ENCODE results near the gene AJM1. TPM values are rescaled to one million over a fixed set of nuclear protein-coding genes. Genes with fewer than 3 reads are reported as not detected.

The AJM1 gene
- total RNA-seq, 1 donor, result 1.3 TPM

DNA sequence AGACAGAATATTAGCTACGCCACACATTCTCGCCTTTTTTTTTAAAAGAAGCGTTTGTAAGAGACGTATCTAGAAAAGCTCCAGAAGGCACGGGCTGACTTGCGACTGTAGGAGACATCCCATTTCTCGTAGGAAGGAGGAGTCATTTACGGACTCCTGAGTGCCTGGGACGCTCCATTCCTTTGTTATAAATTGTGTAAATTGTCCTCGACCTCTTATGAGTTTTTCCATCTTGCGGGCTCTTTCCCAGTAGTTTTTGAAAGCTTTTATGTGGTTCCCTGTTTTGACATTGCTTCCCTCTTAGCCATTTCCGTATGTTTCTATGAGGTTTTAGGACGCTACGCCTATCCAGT, 33.5 kb upstream of the AJM1 start:
- peak; percentile 51 for DNase-seq (ENCODE audit: low read depth)
- TF ChIP-seq, protein P1, sequence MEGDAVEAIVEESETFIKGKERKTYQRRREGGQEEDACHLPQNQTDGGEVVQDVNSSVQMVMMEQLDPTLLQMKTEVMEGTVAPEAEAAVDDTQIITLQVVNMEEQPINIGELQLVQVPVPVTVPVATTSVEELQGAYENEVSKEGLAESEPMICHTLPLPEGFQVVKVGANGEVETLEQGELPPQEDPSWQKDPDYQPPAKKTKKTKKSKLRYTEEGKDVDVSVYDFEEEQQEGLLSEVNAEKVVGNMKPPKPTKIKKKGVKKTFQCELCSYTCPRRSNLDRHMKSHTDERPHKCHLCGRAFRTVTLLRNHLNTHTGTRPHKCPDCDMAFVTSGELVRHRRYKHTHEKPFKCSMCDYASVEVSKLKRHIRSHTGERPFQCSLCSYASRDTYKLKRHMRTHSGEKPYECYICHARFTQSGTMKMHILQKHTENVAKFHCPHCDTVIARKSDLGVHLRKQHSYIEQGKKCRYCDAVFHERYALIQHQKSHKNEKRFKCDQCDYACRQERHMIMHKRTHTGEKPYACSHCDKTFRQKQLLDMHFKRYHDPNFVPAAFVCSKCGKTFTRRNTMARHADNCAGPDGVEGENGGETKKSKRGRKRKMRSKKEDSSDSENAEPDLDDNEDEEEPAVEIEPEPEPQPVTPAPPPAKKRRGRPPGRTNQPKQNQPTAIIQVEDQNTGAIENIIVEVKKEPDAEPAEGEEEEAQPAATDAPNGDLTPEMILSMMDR (IDR thresholded peaks at IDR 0.05; ENCODE audit: insufficient read depth, low read length), result no peak
- H3K4me3 ChIP-seq (ENCODE audit: low read depth, low read length), result peak overlapping the region; percentile 84

DNA sequence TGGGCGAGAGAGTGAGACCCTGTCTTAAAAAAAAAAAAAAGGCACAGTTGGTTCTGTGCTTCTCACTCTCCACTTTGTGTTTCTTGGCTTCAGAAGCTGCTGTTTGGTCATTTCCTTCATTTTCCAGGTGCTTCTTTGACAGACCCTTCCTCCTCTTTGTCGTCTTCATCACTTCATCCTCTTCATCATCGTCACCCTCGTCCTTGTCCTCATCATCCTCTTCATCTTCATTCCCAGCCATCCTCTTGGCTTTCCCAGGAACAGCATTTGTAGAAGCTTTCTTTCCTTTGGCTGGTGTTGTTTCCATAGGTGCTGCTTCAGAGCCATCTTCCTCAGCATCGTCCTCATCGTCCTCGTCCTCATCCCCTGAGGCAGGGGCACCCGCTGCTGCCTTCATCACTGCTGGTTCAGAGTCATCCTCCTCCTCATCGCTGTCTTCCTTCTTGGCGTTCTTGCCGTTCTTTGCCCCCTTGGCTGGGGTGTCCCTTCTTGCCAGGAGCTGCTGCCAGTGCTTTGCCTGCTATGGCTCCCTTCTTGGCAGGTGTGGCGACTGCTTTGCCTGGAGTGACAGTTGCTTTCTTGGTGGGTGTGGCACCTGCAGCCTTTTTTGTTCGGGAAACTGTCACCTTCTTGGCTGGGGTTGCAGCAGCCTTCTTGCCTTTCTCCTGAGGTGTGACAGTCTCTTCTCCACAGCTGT, 27.4 kb upstream of the AJM1 start:
- no peak overlapping the region for H3K4me3 ChIP-seq (ENCODE audit: low read depth, low read length)
- TF ChIP-seq, protein P1 (IDR thresholded peaks at IDR 0.05; ENCODE audit: insufficient read depth, low read length), result no peak
- no peak for DNase-seq (ENCODE audit: low read depth)

DNA sequence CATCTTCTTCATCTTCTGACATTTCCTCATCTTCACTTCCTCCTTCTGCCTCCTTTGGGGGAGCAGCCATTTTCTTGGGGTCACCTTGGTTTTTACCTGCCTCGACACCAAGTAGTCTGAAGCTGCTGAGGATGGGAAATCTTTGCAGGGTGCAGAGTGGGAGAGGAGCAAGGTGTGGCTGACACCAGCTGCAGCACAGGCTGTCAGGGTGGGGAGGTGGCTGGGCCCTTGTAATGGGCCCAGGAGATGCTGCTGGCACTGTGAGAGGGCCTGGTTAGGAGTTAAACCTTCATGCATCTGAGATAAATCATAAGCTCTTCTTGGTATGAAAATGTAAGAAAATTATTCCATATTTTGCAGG, 26.9 kb upstream of the AJM1 start:
- H3K4me3 ChIP-seq (ENCODE audit: low read depth, low read length), result no peak overlapping the region
- no peak for DNase-seq (ENCODE audit: low read depth)

DNA sequence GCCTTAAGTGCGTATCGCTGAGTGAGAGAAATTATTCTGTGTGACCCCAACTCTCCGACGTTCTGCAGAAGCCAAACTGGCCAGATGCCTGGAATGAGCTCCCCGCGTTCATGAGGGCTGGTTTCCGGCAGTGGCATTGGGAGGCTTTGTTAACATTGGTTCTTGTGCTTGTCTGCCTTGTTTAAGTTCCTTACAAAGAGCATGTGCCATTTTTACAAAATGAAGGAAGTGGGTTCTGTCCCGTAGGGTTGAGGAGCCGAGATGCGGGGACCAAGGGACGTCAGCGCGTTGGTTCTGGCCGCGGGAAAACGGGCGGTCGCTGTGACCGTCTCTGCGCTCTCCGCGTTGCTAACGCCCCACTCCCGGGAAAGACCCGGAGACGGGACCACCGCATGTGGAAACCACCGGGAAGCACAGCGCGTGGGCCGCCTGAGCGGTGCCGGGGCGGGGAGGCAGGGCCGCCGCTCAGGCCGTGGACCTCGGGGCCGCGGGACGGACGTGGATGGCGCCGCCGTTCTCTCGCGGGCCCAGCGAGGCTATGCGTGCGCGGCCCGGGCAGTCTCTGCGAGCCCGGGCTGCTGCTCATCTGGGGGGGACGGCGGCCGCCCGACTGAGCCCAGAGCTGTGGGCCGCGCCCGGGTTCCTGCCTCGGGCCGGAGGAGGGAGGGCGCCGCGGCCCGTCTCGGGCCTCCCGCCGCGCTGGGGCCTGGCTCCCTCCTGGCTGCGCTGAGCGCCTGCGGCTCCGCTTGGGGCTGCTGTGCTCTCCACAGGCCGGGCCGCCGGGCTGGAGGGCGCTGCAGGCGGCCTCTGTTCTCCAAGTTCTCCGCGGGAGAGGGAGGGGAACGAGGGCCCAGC, 21.1 kb upstream of the AJM1 start:
- DNase-seq (ENCODE audit: low read depth), result peak; percentile 27
- TF ChIP-seq, protein P1 (IDR thresholded peaks at IDR 0.05; ENCODE audit: insufficient read depth, low read length), result no peak
- H3K4me3 ChIP-seq (ENCODE audit: low read depth, low read length), result peak overlapping the region; percentile 28

More for the DNA sequence above, 26.9 kb upstream of the AJM1 start:
- TF ChIP-seq, protein P1 (IDR thresholded peaks at IDR 0.05; ENCODE audit: insufficient read depth, low read length), result no peak

- no peak for DNase-seq (ENCODE audit: low read depth)
- TF ChIP-seq, protein P1 (IDR thresholded peaks at IDR 0.05; ENCODE audit: insufficient read depth, low read length), result no peak
- peak overlapping the region; percentile 9 for H3K4me3 ChIP-seq (ENCODE audit: low read depth, low read length)
Observed at GRCh38 chr9:136821826-136822544, 20.3 kb upstream of the AJM1 start.

GRCh38 chr9:136823136-136824046, 18.9 kb upstream of the AJM1 start:
- TF ChIP-seq, protein P1 (IDR thresholded peaks at IDR 0.05; ENCODE audit: insufficient read depth, low read length), result no peak
- DNase-seq (ENCODE audit: low read depth), result no peak
- no peak overlapping the region for H3K4me3 ChIP-seq (ENCODE audit: low read depth, low read length)

All from fibroblast of the aortic adventitia (primary cell).